Endothelial cell of umbilical vein (primary cell): ENCODE data around the gene POLA1. TPM values are rescaled to one million over a fixed set of nuclear protein-coding genes. Genes with fewer than 3 reads are reported as not detected.

Source experiments
- BruUV-seq: library from RNA; stranded (reverse); fragments of 400-500 nt; replicated peaks from 2 replicates; lab custom pipeline; 2021; lab: Mats Ljungman, UMichigan
- CTCF ChIA-PET: fragments of 300-600, 350-600 bp; sonication (Branson Sonifier 250); formaldehyde crosslinking; loops from one replicate; lab custom pipeline; 2021; ENCODE audit warnings: antibody characterized with exemption, inconsistent platforms; lab: Charles Lee
- POLR2A ChIA-PET: fragments of 300-600, 350-600 bp; sonication (Branson Sonifier 250); formaldehyde crosslinking; loops from one replicate; lab custom pipeline; 2021; ENCODE audit warnings: antibody characterized with exemption, inconsistent platforms; lab: Charles Lee
- DNase-seq: peaks from one replicate; pipeline ENCODE4 v3.0.0-alpha.2; 2011; ENCODE audit warnings: low read depth, low spot score
- FAIRE-seq: peaks from 2 replicates; lab custom pipeline; 2011; peaks lifted over from hg19 to GRCh38; lab: Jason Lieb, UNC
- H2AFZ ChIP-seq: 2 replicates; pipeline ENCODE4 v1.6.0; 2012; ENCODE audit warnings: low read depth, low read length, control low read depth, inconsistent platforms
- H3K27ac ChIP-seq: 2 replicates; pipeline ENCODE4 v1.5.1; 2011; ENCODE audit warnings: low read depth, mild to moderate bottlenecking, control low read depth, low read length, moderate library complexity; ENCODE audit not compliant: insufficient read depth
- H3K27me3 ChIP-seq, 2 experiments: 2 replicates each; pipeline versions ENCODE4 v1.6.0 to v1.6.1; 2011; ENCODE audit warnings: low read length in 2 of 2, mixed read lengths in 1 of 2; ENCODE audit not compliant: control insufficient read depth in 2 of 2, insufficient read depth in 2 of 2
- H3K36me3 ChIP-seq, 2 experiments: 2 replicates in 1 of 2; 3 replicates in 1 of 2; pipeline ENCODE4 v1.5.1; 2011; ENCODE audit warnings: low read length in 2 of 2, mild to moderate bottlenecking in 1 of 2, moderate library complexity in 1 of 2; ENCODE audit not compliant: control insufficient read depth in 2 of 2, insufficient read depth in 2 of 2; ENCODE audit errors: extremely low read depth in 1 of 2
- H3K4me1 ChIP-seq: 3 replicates; pipeline ENCODE4 v1.5.1; 2011; ENCODE audit warnings: mild to moderate bottlenecking, low read length; ENCODE audit not compliant: control insufficient read depth, insufficient read depth; ENCODE audit errors: extremely low read depth
- H3K4me2 ChIP-seq: 2 replicates; pipeline ENCODE4 v1.6.1; 2011; ENCODE audit warnings: low read length, control low read depth, mixed read lengths; ENCODE audit not compliant: insufficient read depth
- H3K4me3 ChIP-seq, 3 experiments: fragments of 200-600 bp in 1 of 3; sonication (generic), shearing (Covaris generic) in 1 of 3; replicated peaks in 1 of 3; 2 replicates each; pipeline ENCODE4 v1.5.1; 2011 to 2016; ENCODE audit warnings: control low read depth in 3 of 3, low read length in 3 of 3, mild to moderate bottlenecking in 2 of 3, inconsistent platforms in 1 of 3, low read depth in 1 of 3, moderate library complexity in 1 of 3; ENCODE audit not compliant: insufficient read depth in 1 of 3
- H3K79me2 ChIP-seq: 2 replicates; pipeline ENCODE4 v1.6.0; 2012; ENCODE audit warnings: low read length, inconsistent platforms; ENCODE audit not compliant: control insufficient read depth, insufficient read depth
- H3K9ac ChIP-seq: replicated peaks from 2 replicates; pipeline ENCODE3; 2011; ENCODE audit warnings: low read length, control low read depth; ENCODE audit not compliant: insufficient read depth; ENCODE audit errors: extremely low read depth
- H3K9me1 ChIP-seq: replicated peaks from 3 replicates; pipeline ENCODE4 v1.6.0; 2011; ENCODE audit warnings: mild to moderate bottlenecking, low read length; ENCODE audit not compliant: control insufficient read depth, insufficient read depth; ENCODE audit errors: extremely low read depth
- H3K9me3 ChIP-seq: replicated peaks from 2 replicates; pipeline ENCODE4 v1.5.1; 2012; ENCODE audit warnings: low read length, inconsistent platforms; ENCODE audit not compliant: control insufficient read depth, insufficient read depth
- H4K20me1 ChIP-seq: replicated peaks from 2 replicates; pipeline ENCODE3; 2011; ENCODE audit warnings: mild to moderate bottlenecking, low read length; ENCODE audit not compliant: control insufficient read depth, insufficient read depth; ENCODE audit errors: extremely low read depth
- EZH2 ChIP-seq: IDR thresholded peaks from 2 replicates; pipeline ENCODE4 v1.6.1; 2012; ENCODE audit warnings: borderline replicate concordance, low read depth, mild to moderate bottlenecking, moderate library complexity, low read length, inconsistent platforms; ENCODE audit not compliant: severe bottlenecking
- FOS ChIP-seq: IDR thresholded peaks from 2 replicates; pipeline ENCODE4 v1.6.1; 2011; ENCODE audit warnings: mild to moderate bottlenecking, low read length, moderate library complexity, borderline replicate concordance; ENCODE audit not compliant: insufficient read depth
- GATA2 ChIP-seq: IDR thresholded peaks from 2 replicates; pipeline ENCODE4 v1.7.0; 2011; ENCODE audit warnings: low read depth, mild to moderate bottlenecking, moderate library complexity, mixed read lengths, low read length; ENCODE audit not compliant: insufficient read length, insufficient read depth
- JUN ChIP-seq: IDR thresholded peaks from 2 replicates; pipeline ENCODE4 v1.6.1; 2011; ENCODE audit warnings: borderline replicate concordance, low read depth; ENCODE audit not compliant: insufficient read length, insufficient read depth
- MYC ChIP-seq: IDR thresholded peaks from one replicate; pipeline ENCODE4 v1.6.1; 2011; ENCODE audit warnings: mild to moderate bottlenecking, low read depth, low read length
- POLR2A ChIP-seq: IDR thresholded peaks from 2 replicates; pipeline ENCODE4 v1.6.1; 2012; ENCODE audit warnings: low read depth, mild to moderate bottlenecking, control low read depth, low read length
- POLR2AphosphoS5 ChIP-seq: IDR thresholded peaks from 2 replicates; pipeline ENCODE4 v1.6.1; 2012; ENCODE audit warnings: low read depth, mild to moderate bottlenecking, control low read depth, low read length, moderate library complexity; ENCODE audit not compliant: insufficient read depth
- dilution Hi-C: fragments of 300-500 bp; cut with MboI; formaldehyde crosslinking; loops from one replicate; pipeline ENCODE4 v1.15.0; 2019; ENCODE audit warnings: low sequenced_read_pairs; ENCODE audit not compliant: extremely low pct_ligation_motif_present
- intact Hi-C: fragments of 100-400 bp; cut with micrococcal nuclease; formaldehyde crosslinking; loops from one replicate; pipeline ENCODE4 v1.10.0; 2022
- polyA plus RNA-seq, 4 experiments: library from polyadenylated mRNA; depleted of rRNA in 3 of 4; stranded (reverse) in 3 of 4; unstranded in 1 of 4; fragments of >200 nt; gene quantifications; 2 replicates each; pipeline versions ENCODE4 v1.2.1 to v1.2.3, GENCODE V29; 2011 to 2012; ENCODE audit warnings: missing spikeins in 1 of 4
- total RNA-seq: library from RNA; stranded (reverse); gene quantifications from 2 replicates; pipeline ENCODE4 v1.2.3, GENCODE V29; 2021
- TF ChIP-seq, protein P1 (sequence below), 2 donors: IDR thresholded peaks; 1 replicate in 1 of 2; 2 replicates in 1 of 2; pipeline ENCODE4 v1.5.1; 2011; ENCODE audit warnings: low read length in 2 of 2, mild to moderate bottlenecking in 2 of 2, moderate library complexity in 2 of 2, control low read depth in 1 of 2, inconsistent platforms in 1 of 2, low read depth in 1 of 2; ENCODE audit not compliant: insufficient read depth in 1 of 2; ENCODE audit errors: extremely low read depth in 1 of 2
- TF ChIP-seq, protein P2 (sequence below): IDR thresholded peaks from 2 replicates; pipeline ENCODE4 v1.6.1; 2011; ENCODE audit not compliant: insufficient read depth, insufficient read length

The POLA1 gene
- total and polyA plus RNA-seq, 2 donors (not counting 3 experiments of a cell fraction or from before 2014, with no cell fraction given), result 1.8 to 18.6 TPM

DNA sequence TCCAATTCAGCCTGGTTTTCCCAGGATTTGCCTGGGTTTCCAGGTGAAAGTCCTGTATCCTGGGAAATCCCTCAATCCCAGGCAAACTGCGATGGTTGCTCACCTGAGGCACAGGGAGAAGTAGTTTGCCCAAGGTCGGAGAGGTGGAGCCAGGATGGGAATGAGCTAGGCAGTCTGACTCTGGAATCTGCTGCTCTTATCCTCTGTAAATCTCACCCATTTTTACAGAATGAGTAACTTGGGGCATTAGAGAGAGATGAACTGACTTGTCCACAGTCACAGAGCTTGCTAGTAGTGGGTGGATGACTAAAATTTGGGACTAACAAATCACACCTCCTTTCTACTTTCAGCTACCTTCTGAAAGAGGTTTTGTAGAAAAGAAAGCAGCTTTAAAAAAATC is 331.9 kb downstream of the POLA1 start:
- BruUV-seq, result no TSS peak
- no peak for TF ChIP-seq POLR2A
- no peak for TF ChIP-seq JUN
- no peak for TF ChIP-seq POLR2AphosphoS5
- no peak for TF ChIP-seq FOS
- TF ChIP-seq GATA2, result no peak
- TF ChIP-seq, protein P1, sequence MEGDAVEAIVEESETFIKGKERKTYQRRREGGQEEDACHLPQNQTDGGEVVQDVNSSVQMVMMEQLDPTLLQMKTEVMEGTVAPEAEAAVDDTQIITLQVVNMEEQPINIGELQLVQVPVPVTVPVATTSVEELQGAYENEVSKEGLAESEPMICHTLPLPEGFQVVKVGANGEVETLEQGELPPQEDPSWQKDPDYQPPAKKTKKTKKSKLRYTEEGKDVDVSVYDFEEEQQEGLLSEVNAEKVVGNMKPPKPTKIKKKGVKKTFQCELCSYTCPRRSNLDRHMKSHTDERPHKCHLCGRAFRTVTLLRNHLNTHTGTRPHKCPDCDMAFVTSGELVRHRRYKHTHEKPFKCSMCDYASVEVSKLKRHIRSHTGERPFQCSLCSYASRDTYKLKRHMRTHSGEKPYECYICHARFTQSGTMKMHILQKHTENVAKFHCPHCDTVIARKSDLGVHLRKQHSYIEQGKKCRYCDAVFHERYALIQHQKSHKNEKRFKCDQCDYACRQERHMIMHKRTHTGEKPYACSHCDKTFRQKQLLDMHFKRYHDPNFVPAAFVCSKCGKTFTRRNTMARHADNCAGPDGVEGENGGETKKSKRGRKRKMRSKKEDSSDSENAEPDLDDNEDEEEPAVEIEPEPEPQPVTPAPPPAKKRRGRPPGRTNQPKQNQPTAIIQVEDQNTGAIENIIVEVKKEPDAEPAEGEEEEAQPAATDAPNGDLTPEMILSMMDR (IDR thresholded peaks at IDR 0.05; ENCODE audit: extremely low read depth in 1 of 2, insufficient read depth in 1 of 2, low read depth in 1 of 2, low read length in 2 of 2), result no peak
- TF ChIP-seq, protein P2, sequence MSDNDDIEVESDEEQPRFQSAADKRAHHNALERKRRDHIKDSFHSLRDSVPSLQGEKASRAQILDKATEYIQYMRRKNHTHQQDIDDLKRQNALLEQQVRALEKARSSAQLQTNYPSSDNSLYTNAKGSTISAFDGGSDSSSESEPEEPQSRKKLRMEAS, result no peak
- TF ChIP-seq MYC, result no peak
- no peak for TF ChIP-seq EZH2
- intact Hi-C loops, result no loop called here
- Histone ChIP-seq H3K4me1 (peaks cover 2% of the 10 kb centered on the region), H3K79me2 (no peaks in the 10 kb centered on the region), H3K27ac (no peak overlapping the region), H3K9ac (no peak overlapping the region), H3K36me3 (no peaks in the 10 kb centered on the region), H2AFZ (no peak overlapping the region), H3K4me2 (no peak overlapping the region), H3K9me3 (no peaks in the 10 kb centered on the region), H3K27me3 (peaks cover 44 to 52% of the 10 kb centered on the region in 2 experiments), H3K4me3 (no peak overlapping the region), H4K20me1 (no peaks in the 10 kb centered on the region), H3K9me1 (no peaks in the 10 kb centered on the region)
- dilution Hi-C loops, result no loop called here
- CTCF ChIA-PET, result interaction anchor here (2.0 kb wide), 1 partner anchor 186 kb away, joined by 11 read pairs; no protein-coding TSS in a partner anchor
- POLR2A ChIA-PET, result no interaction called here
- no peak for DNase-seq
- no peak for FAIRE-seq
